MM.1S (cell line): Measurements from ENCODE around the gene LRRC4B.

Experiments used
- DNase-seq: peaks from one replicate; pipeline ENCODE4 v3.0.0-alpha.2; 2015
- H2AFZ ChIP-seq: fragments of 300-600 bp; sonication (generic); 2 replicates; pipeline ENCODE4 v1.6.0; 2016; ENCODE audit warnings: antibody characterized with exemption, low read length
- H3F3A ChIP-seq: fragments of 300-600 bp; sonication (generic); 2 replicates; pipeline ENCODE4 v1.6.1; 2016; ENCODE audit warnings: mild to moderate bottlenecking, antibody characterized with exemption, low read length, moderate library complexity, mixed read lengths; ENCODE audit not compliant: insufficient read depth
- H3K27ac ChIP-seq: fragments of 300-600 bp; sonication (generic); 2 replicates; pipeline ENCODE4 v1.5.1; 2016; ENCODE audit warnings: mild to moderate bottlenecking, low read length
- H3K27me3 ChIP-seq: fragments of 300-600 bp; sonication (generic); replicated peaks from 2 replicates; pipeline ENCODE4 v1.6.0; 2016; ENCODE audit warnings: low read length; ENCODE audit not compliant: insufficient read depth
- H3K36me3 ChIP-seq: fragments of 300-600 bp; sonication (generic); replicated peaks from 2 replicates; pipeline ENCODE4 v1.6.1; 2016; ENCODE audit warnings: mild to moderate bottlenecking, low read length, mixed read lengths; ENCODE audit not compliant: insufficient read depth
- H3K4me1 ChIP-seq: fragments of 300-600 bp; sonication (generic); 2 replicates; pipeline ENCODE4 v1.6.1; 2016; ENCODE audit warnings: low read length, mixed read lengths
- H3K4me2 ChIP-seq: fragments of 300-600 bp; sonication (generic); 2 replicates; pipeline ENCODE4 v1.6.0; 2016; ENCODE audit warnings: low read depth, low read length
- H3K4me3 ChIP-seq: fragments of 300-600 bp; sonication (generic); 2 replicates; pipeline ENCODE4 v1.5.1; 2016; ENCODE audit warnings: low read length, mixed read lengths
- H3K79me2 ChIP-seq: fragments of 300-600 bp; sonication (generic); 2 replicates; pipeline ENCODE4 v1.6.1; 2016; ENCODE audit warnings: mixed run types, low read length, mixed read lengths
- H3K9ac ChIP-seq: fragments of 300-600 bp; sonication (generic); 2 replicates; pipeline ENCODE4 v1.6.1; 2016; ENCODE audit warnings: low read length, mixed read lengths
- H3K9me2 ChIP-seq: fragments of 300-600 bp; sonication (generic); replicated peaks from 2 replicates; pipeline ENCODE4 v1.6.1; 2016; ENCODE audit warnings: mild to moderate bottlenecking, low read length, mixed read lengths; ENCODE audit not compliant: insufficient read depth
- H3K9me3 ChIP-seq: fragments of 300-600 bp; sonication (generic); replicated peaks from 2 replicates; pipeline ENCODE4 v1.6.1; 2016; ENCODE audit warnings: mild to moderate bottlenecking, low read length, mixed read lengths; ENCODE audit not compliant: insufficient read depth
- H4K20me1 ChIP-seq: fragments of 300-600 bp; sonication (generic); 2 replicates; pipeline ENCODE4 v1.6.1; 2016; ENCODE audit warnings: mild to moderate bottlenecking, low read length, moderate library complexity, mixed read lengths; ENCODE audit not compliant: insufficient read depth
- EZH2 ChIP-seq: fragments of 300-600 bp; sonication (generic); optimal IDR thresholded peaks from 2 replicates; pipeline ENCODE3; 2017; ENCODE audit warnings: low read depth, mild to moderate bottlenecking, antibody characterized with exemption, low read length, mixed read lengths
- EZH2phosphoT487 ChIP-seq: fragments of 300-600 bp; sonication (generic); IDR thresholded peaks from 2 replicates; pipeline ENCODE4 v1.6.1; 2018; ENCODE audit warnings: antibody characterized with exemption, low read length
- TF ChIP-seq, protein P1 (sequence below): fragments of 300-600 bp; sonication (generic); IDR thresholded peaks from 2 replicates; pipeline ENCODE4 v1.5.1; 2016; ENCODE audit warnings: antibody characterized with exemption, low read length, mixed read lengths

Gene LRRC4B

DNA sequence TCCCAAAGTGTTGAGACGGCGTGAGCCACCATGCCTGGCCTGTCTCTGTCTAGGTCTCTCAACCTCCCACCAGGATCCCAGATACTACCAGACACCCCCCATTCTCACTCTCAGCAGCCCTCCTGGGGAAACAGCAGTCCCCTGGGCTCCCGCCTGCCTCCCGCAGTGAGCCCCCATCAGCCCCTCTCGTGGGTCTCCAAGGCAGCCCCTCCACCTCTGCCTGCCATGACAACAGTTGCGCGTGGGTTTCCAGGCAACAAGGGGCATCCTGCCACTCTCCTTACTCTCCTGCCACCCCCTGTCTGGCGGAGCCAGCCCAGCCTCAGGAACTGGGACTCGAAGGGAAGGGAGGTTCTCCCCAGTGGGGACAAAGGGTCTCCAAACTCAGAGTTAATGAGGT is 5.2 kb downstream of the LRRC4B start:
- TF ChIP-seq EZH2phosphoT487, result no peak
- TF ChIP-seq EZH2, result no peak
- TF ChIP-seq, protein P1, sequence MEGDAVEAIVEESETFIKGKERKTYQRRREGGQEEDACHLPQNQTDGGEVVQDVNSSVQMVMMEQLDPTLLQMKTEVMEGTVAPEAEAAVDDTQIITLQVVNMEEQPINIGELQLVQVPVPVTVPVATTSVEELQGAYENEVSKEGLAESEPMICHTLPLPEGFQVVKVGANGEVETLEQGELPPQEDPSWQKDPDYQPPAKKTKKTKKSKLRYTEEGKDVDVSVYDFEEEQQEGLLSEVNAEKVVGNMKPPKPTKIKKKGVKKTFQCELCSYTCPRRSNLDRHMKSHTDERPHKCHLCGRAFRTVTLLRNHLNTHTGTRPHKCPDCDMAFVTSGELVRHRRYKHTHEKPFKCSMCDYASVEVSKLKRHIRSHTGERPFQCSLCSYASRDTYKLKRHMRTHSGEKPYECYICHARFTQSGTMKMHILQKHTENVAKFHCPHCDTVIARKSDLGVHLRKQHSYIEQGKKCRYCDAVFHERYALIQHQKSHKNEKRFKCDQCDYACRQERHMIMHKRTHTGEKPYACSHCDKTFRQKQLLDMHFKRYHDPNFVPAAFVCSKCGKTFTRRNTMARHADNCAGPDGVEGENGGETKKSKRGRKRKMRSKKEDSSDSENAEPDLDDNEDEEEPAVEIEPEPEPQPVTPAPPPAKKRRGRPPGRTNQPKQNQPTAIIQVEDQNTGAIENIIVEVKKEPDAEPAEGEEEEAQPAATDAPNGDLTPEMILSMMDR, result no peak
- H3K4me1 ChIP-seq, result no peaks in the 10 kb centered on the region

DNA sequence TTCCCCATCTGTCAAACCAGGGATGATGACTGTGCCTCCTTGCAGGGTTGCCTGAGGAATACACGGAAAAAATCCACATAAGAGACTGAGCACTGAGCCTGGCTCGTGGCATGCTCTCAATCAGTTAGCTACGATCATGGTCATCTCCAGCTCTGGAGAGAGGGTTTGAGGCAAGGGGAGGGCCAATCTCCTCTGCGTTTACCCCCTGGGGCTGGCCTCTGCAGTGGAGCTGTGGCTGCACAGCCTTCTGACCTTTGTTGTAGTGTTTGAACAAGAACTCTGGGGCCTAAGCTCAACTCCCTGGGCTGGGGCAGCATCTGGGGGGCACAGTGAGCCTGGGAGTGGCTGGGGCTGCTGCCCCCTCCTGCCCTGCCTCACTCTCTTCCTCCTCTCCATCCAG is 5.9 kb downstream of the LRRC4B start:
- Histone ChIP-seq H3K4me1 (no peaks in the 10 kb centered on the region), H4K20me1 (no peaks in the 10 kb centered on the region), H3K4me2 (no peak overlapping the region), H3F3A (no peaks in the 10 kb centered on the region), H3K27me3 (peaks cover 93% of the 10 kb centered on the region), H3K79me2 (no peaks in the 10 kb centered on the region), H3K36me3 (no peaks in the 10 kb centered on the region), H3K9ac (no peak overlapping the region), H3K9me3 (no peaks in the 10 kb centered on the region), H3K4me3 (no peak overlapping the region), H2AFZ (no peak overlapping the region), H3K9me2 (no peaks in the 10 kb centered on the region), H3K27ac (no peak overlapping the region)
- no peak for DNase-seq
- TF ChIP-seq, protein P1, result no peak
- TF ChIP-seq EZH2phosphoT487 (no peak), EZH2 (no peak)

More for the DNA sequence above, 5.2 kb downstream of the LRRC4B start:
- no peaks in the 10 kb centered on the region for H4K20me1 ChIP-seq
- no peak overlapping the region for H3K27ac ChIP-seq
- H3K27me3 ChIP-seq, result peaks cover 87% of the 10 kb centered on the region
- H3K9ac ChIP-seq, result no peak overlapping the region
- H2AFZ ChIP-seq, result no peak overlapping the region
- H3K9me3 ChIP-seq, result no peaks in the 10 kb centered on the region
- H3K36me3 ChIP-seq, result no peaks in the 10 kb centered on the region
- H3K4me2 ChIP-seq, result no peak overlapping the region
- H3K9me2 ChIP-seq, result no peaks in the 10 kb centered on the region
- no peaks in the 10 kb centered on the region for H3F3A ChIP-seq
- DNase-seq, result no peak
- H3K79me2 ChIP-seq, result no peaks in the 10 kb centered on the region
- no peak overlapping the region for H3K4me3 ChIP-seq

DNA sequence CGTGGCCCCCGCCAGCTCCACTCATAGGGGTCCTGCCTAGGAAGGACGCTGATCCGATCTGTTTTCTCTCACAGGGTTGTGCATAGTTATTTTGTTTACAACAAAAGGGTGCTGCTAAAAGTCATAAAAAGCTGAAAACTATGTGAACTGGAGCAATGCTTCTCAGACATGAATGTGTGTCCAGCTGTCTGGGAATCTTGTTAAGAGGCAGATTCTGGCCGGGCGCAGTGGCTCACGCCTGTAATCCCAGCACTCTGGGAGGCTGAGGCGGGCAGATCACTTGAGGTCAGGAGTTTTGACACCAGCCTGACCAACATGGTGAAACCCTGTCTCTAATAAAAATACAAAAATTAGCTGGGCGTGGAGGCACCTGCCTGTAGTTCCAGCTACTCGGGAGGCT is 8.6 kb downstream of the LRRC4B start:
- Histone ChIP-seq H3K4me1 (no peaks in the 10 kb centered on the region), H3K27ac (no peak overlapping the region), H3K79me2 (no peaks in the 10 kb centered on the region), H4K20me1 (no peaks in the 10 kb centered on the region), H2AFZ (no peak overlapping the region), H3K9ac (no peak overlapping the region), H3K9me3 (no peaks in the 10 kb centered on the region), H3K36me3 (no peaks in the 10 kb centered on the region), H3K27me3 (peaks cover 89% of the 10 kb centered on the region), H3K4me3 (no peak overlapping the region), H3K4me2 (no peak overlapping the region), H3F3A (no peaks in the 10 kb centered on the region), H3K9me2 (no peaks in the 10 kb centered on the region)
- no peak for DNase-seq
- TF ChIP-seq, protein P1, result no peak
- TF ChIP-seq EZH2 (no peak), EZH2phosphoT487 (no peak)
